GM19324 (cell line): ENCODE results near the gene SPRR3.

Experiments
- ATAC-seq: cut with Tn5 transposase; IDR thresholded peaks from one replicate; pipeline ENCODE4 v1.9.1; 2021; ENCODE audit warnings: mild to moderate bottlenecking, moderate library complexity; ENCODE audit not compliant: unreplicated experiment, low FRiP score

SPRR3 gene

DNA sequence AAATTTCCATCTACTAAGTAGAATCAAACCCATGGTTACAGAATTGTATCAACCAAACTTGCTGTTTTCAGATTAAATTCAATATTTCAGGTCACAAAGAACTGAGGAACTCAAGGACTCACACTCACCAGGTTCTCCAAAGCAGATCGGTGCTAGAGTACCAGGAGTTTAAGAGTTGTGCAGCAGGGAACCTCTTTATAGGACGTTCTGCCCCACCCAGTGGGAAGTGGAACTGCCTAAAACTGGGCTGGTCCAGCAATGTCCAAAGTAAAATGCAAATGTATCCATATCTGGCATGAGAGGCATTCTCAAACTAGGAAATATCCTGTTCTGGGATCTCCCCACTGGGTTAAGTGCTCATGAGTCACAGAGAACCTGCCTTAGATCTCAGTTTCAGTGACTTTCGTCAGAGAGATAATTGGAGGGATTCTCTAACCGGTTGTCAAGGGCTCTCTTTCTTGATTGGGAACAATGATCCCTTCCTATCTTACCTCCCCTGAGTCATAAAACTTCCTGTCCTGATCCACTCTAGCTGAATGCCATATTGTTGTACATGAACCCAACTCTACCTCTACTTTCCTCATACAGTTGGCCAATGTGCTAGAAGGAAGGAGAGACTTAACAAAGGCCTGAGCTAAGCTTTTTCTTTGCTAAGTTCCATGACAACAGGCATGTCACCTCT is 39.5 kb downstream of the SPRR3 start, which contains the start of gene SPRR2D:
Gene SPRR2D (minus strand): TSS at position 171 of the 682 bp plus-strand sequence. CDS start 774 bp downstream, outside the sequence.
- ATAC-seq: no peak

DNA sequence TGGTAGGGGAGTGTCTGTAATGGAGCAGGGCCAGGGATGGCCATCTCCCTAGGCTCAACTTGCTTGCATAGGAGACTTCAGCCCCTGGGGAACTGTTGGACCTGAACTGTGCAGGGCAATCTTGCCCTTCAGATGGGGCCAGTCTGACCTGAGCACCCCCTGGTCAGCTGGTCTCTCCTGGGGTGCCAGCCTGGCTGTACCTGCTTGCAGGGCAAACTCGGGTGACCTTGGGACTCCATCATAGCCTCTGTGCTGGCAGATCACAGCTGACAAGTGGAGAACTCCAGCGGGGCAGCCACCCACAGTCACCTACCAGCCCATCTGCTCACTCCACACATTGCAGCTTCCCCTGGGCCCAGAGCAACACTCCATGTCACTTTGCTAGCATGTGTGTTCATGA is 47.7 kb downstream of the SPRR3 start:
- no peak for ATAC-seq
